Activated CD8-positive, alpha-beta memory T cell treated with anti-CD3 and anti-CD28 coated beads, Interleukin-2, amount 50 U/mL, for 4 hours (primary cell): Measurements from ENCODE around the gene RPAIN.

ENCODE experiments used
- DNase-seq: peaks from one replicate; pipeline ENCODE4 v3.0.0-alpha.2; 2020

Gene RPAIN

DNA sequence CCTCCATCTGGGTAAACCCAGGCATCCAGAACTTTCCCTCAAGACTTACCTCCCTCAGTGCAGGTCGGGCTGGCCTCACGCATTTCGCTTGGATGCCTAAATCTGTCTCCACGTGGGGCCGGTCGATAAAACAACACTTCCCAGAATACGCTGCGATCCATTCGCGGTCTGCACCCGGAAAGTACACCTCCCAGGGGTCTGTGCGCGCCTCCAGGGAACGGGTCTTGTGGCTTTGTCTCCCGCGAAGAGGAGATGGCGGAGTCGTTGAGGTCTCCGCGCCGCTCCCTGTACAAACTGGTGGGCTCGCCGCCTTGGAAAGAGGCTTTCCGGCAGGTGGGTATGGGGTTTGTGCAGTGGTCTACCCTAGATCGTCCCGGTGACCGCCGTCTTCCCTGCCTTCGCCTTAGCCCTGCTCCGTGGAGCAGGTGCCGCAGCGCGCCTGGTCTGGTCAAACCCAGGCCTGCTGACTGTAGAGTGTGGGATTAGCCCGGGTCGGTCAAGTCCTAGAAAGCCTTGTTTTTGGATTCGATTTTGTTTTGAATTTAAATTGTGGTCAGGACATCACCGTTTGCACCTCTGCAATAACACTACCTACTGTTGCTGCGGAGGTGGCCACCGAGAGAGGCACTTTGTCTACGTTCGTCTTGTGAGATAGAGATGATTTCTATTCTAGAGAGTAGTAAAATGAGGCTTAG is at the start of gene RPAIN:
TSS of gene RPAIN (plus strand) at position 224 of the 695 bp plus-strand sequence. CDS start at position 253, 29 bp downstream.
- peak; percentile 79 for DNase-seq

- DNase-seq, result no peak
Observed at GRCh38 chr17:5370411-5370810, 49.6 kb upstream of the RPAIN start.

GRCh38 chr17:5373112-5373511 is 46.9 kb upstream of the RPAIN start:
- no peak for DNase-seq

DNA sequence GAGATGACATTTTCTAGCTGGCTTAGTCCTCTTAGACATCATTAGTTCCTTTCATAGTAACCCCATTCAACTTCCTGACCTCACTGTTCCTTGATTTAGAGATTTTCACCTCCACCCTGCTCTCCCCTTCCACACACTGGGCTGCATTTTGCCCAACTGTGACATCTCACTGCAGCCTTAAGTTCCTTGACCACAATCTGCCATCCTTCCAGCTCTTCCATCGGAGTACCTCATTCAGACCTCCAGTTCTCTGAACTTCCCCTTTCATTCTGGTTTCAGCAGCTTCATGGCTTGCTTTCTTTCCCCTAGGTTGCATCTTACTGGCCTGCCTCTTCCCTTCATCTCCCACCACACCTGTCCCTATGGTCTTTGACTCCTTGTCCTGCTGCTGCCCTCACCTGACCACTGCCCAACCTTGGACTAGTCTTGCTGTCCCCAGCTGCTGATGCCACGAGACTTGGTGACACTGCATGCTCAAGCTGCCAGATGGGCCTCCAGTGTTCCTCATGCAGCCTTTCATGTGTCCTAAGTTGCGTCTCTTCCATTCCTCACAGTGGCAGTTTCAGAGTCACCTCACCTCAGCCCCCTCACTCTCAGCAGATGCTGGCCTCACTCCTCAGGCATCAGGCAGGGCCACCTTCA is 41.3 kb upstream of the RPAIN start:
- DNase-seq, result no peak

DNA sequence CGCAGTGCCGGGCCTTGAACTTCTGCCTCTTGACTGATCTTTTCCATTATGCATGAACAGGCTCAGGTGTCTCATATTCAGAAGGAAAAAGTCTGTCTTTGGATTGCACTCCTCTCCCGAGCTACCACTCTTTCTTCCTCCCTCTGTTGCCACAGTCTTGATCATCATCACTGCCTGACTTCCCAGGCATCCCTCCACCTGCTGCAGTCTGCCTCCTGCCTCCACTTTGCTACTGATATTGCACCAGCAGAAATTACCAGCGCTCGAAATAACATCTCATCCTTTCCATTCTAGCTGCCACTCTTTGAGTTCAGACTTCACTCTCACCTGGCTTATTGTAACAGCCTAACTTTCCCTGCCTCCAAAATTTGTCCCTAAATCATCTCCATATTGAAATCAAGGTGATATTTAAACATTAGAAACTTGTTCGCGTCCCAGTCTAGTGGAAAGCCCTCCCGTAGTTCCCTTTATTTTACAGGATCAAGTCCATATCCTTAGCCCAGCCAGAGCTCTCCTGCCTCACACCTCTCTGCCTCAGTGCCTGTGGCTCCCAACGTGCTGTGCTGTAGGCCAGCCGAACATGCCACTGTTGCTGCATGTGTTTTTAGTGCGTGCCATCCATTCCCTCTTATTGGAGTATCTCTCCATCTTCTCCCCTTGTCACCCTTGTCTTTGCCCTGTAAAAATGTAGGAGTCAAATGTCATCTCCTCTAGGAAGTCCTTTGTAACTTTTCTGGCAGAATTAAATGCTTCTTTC is 40.5 kb upstream of the RPAIN start:
- DNase-seq, result no peak

- no peak for DNase-seq
Observed at GRCh38 chr17:5380491-5381135, 39.4 kb upstream of the RPAIN start.

GRCh38 chr17:5381542-5381941 is 38.4 kb upstream of the RPAIN start:
- no peak for DNase-seq

DNA sequence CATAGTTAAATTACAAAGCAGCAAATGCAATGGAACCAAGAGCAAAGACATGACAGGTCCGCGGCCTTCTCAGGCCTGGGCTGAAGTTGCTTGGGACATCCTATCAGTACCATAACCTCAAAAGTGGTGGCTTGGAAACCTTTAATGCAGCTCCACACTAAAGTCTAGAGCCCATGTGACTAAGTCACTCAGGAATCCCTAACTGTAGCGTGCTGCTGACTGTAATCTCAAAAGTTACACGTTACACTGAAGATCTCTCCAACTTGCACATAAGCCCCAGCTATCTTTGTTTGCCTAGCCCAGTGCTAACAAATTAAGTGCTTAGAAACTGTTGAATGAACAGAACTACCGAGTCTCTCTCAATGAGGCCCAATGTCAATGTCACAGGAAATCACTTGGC is 28.3 kb upstream of the RPAIN start:
- no peak for DNase-seq

- DNase-seq, result no peak
Observed at GRCh38 chr17:5396612-5397011, 23.4 kb upstream of the RPAIN start.

DNA sequence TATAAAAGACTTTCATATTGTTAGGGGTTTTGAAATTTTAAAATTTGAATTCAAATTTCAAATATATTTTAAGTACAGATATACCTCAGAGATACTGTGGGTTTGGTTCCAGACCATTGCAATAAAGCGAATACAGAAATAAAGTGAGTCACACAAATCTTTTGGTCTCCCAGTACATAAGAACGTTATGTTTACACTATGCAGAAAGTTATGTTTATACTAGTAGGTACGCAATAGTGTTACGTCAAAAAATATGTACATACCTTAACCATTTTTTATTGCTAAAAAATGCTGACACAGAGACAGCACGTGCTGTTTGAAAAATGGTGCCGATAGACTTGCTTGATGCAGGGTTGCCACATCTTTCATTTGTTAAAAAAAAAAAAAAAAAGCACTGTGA is 20.2 kb upstream of the RPAIN start:
- DNase-seq, result no peak

- DNase-seq, result no peak
Observed at GRCh38 chr17:5405400-5405799, 14.6 kb upstream of the RPAIN start.

- DNase-seq, result no peak
Observed at GRCh38 chr17:5408186-5408585, 11.8 kb upstream of the RPAIN start.

DNA sequence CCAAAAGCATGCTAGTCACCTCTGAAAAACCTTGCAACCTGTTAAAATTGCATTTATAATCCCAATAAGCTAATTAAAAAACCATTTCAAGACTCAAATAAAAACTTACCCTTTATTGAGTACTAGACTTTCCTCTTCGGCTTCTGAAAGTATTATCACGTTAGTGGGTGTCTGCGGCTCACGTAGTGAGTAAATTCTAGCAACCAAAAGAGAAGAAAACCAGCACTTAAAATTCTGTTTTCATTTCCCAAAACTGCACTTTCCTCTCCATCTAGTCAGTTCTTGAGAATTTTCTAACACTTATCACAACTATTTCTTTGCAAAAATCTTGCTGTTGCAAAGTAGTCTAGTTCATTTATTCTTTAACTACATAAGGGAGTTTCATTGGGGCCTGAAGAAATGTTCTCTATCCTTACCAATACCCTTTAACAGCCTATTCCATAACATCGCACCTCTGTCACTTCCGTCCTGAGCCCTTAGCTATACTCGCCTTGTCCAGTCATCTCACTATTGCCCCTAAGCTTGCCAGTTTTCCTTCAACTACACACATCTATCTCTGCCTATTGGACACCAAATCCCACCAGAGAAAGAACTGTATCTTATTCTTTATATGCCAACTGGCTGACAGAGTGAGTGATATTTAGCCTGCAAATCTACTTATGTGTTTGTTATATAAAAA is 9.2 kb upstream of the RPAIN start:
- DNase-seq, result no peak

- no peak for DNase-seq
Observed at GRCh38 chr17:5413682-5414081, 6.3 kb upstream of the RPAIN start.

DNA sequence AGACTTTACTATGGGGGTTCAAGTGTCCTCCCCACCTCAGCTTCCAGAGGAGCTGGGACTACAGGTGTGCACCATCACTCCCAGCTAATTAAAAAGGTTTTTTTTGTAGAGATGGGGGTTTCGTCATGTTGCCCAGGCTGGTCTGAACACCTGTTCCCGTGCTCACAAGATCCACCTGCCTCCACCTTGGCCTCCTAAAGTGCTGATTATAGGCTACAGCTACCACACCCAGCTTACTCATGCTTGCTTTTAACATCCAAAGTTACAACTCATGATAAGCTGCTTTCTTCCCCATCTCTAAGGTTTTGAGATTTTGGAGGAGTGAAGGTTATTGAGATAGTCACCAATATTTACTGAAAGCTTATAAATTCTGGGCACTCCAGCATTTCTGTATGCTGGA is 3.1 kb upstream of the RPAIN start:
- DNase-seq, result no peak

DNA sequence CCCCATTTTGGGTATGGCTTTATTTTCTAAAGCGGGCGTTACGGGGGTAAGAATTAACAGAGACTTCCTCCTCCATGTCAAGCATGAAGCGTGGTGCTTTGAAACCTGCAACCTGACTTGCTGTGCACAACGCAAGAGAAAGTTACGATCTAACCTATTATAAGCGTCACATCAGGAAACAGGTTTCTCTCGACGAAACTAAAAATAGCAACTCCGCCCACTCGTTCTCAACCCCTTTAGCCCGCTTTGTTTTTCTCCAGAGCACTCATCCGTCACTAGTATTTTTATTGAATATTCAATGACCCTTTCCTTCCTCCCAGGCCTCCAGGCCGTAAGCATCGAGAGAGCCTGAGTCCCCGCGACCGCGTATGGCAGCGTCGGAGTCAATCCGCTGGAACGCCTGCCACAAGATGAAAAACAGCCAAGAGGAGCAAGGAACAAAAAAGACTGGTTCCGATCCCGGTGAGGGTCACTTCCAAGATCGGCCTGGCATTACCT is 1.1 kb upstream of the RPAIN start:
- peak; percentile 58 for DNase-seq

DNA sequence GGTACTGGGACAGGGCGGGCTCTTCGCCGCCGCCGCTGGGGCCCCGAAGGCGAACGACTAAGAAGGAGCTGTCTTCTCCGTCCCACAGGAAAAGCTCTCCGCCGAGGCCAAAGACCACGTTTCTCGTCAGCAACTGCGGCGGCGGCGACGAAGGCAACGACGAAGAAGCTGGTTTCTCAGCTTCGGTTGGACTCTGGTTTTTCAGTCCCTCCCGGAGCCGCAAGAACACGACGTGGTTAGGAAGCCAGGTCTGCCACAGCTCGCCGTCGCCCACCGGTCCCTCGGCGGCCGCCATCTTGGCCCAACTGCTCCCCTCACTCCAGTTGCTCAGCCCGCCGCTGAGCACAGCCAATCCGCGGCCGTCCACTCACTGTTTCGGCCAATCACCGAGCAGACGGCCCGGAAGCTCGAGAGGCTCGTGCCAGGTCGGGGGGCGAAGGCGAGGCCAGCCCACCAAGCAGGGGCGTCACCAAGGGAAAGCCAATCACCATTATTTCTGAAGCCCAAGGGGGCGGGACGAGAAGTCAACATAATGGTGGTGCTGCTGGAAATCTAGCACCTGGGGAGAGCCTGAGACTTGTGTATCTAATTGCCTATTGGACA is 525 bp upstream of the RPAIN start, which contains the start of gene NUP88:
TSS of gene NUP88 (minus strand) at position 307 of the 603 bp plus-strand sequence. CDS start at position 295, 12 bp downstream.
- peak; percentile 94 for DNase-seq

DNA sequence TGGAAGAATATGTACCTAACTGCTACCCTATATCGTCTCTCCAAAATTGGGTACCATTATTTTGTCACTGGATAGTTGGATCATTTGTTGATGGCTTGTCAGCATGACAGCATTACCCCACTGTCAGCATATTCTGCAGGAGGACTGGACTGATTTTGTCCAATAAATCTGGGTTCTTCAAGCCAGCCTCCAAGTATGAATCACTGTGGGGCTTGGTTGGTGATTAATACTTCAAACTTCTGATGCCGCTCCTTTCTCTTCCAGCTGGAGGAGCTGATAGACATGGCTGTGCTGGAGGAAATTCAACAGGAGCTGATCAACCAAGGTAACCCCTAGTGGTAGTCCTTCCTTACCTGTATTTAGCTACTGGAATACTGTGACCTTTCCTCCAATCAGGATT is 2.5 kb downstream of the RPAIN start:
- DNase-seq, result no peak

- no peak for DNase-seq
Observed at GRCh38 chr17:5424909-5425308, 4.9 kb downstream of the RPAIN start.

GRCh38 chr17:5425826-5426225 is 5.8 kb downstream of the RPAIN start:
- no peak for DNase-seq

GRCh38 chr17:5429191-5429887 is 9.4 kb downstream of the RPAIN start:
- DNase-seq, result no peak
